Erythroblast (primary cell): ENCODE results near the gene ZDHHC6.

ENCODE experiments used
- GATA1 ChIP-seq: IDR thresholded peaks from 2 replicates; pipeline ENCODE4 v1.6.1; 2011; ENCODE audit warnings: low read depth, mild to moderate bottlenecking, control low read depth, low read length, moderate library complexity
- POLR2A ChIP-seq: IDR thresholded peaks from 2 replicates; pipeline ENCODE4 v1.6.1; 2011; ENCODE audit warnings: mild to moderate bottlenecking, low read length

DNA sequence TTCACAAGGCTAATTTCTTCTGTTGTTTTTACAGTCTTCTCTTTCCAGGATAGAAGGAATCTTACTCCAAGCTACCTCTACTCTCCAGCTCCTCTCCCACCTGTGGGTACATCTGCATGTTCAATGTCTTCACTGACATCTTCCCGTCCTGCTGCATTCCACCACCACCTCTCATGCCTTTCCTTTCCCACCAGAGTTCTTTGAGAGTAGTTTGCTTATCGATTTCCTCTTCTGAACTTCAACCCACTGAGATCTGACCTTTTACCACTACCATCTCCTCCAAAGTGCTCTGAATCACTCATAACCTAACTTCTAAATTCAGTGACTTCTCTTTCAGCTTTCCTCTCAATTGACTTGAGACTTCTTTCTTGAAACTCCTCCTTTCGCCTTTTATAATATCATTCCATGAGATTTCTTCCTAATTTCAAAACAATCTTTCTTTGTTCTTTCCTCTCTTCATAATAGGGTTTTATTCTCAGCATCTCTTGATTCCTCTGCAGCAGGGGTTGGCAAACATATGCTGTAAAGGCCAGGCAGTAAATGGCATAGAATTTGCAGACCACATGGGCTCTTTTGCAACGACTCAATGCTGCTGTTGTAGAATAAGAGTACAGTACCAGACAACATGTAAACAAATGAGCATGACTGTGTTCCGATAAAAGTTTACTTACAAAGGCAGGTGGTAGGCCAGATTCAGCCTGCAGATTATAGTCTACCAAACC lies 50.7 kb downstream of the ZDHHC6 start:
- TF ChIP-seq POLR2A (no peak), GATA1 (no peak)
